ENCODE data around the gene CYP2D6. TPM values are rescaled to one million over a fixed set of nuclear protein-coding genes. Genes with fewer than 3 reads are reported as not detected.

CYP2D6 gene
- total and polyA plus RNA-seq, 12 donors, result 0.20 to 16.2 (median 0.54) TPM; not detected in 3

- Histone ChIP-seq H3K27ac (no peak overlapping the region), H3K27me3 (no peaks in the 10 kb centered on the region), H3K9me3 (replicated peaks in 1 of 3) (no peaks in the 10 kb centered on the region), H3K4me3 (no peak overlapping the region), H3K4me1 (replicated peaks in 1 of 2) (no peaks in the 10 kb centered on the region), H3K36me3 (replicated peaks in 1 of 2) (no peaks in the 10 kb centered on the region)
- intact Hi-C loops (cut with DNase I), result loop anchor here in 1 of 2 donors (10.0 kb wide), 1 partner anchor 122 kb away; no protein-coding TSS in a partner anchor
- TF ChIP-seq CTCF (IDR thresholded peaks at IDR 0.05) (no peak), POLR2A (IDR thresholded peaks at IDR 0.05) (no peak)
- DNase-seq, result no peak
- WGBS, 4 donors, result 82 to 90% (median 88%) methylated on average over 5 of the region's 5 CpGs
These were observed 26.0 kb upstream of the CYP2D6 start for GRCh38 chr22:42156598-42156997.

DNA sequence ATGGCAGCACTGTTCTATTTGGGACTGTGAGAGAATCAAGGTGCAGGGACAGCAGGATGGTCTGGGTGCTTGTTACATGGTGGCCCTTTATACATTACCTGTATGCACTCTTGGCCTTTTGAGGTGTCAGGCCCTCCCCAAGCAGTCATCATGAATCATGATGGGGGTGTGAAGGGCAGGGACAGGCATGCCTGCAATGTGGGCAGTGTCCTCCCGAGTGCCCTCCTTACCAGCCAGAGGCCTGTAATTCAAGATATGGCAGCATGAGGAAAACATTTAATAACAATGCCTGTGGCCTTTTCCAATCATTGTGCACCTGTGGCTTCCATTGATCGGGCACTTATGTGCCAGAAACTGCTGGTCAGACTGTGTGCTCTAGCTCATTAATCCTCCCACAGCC is 25.5 kb upstream of the CYP2D6 start:
- Histone ChIP-seq H3K4me3 (no peak overlapping the region), H3K9me3 (replicated peaks in 1 of 3) (no peaks in the 10 kb centered on the region), H3K27me3 (no peaks in the 10 kb centered on the region), H3K4me1 (replicated peaks in 1 of 2) (no peaks in the 10 kb centered on the region), H3K36me3 (replicated peaks in 1 of 2) (no peaks in the 10 kb centered on the region), H3K27ac (no peak overlapping the region)
- intact Hi-C loops (cut with DNase I), result loop anchor here in 1 of 2 donors (10.0 kb wide), 1 partner anchor 121 kb away; no protein-coding TSS in a partner anchor
- 80 to 94% (median 81%) methylated on average over 2 of the region's 2 CpGs for WGBS, 4 donors
- no peak for TF ChIP-seq POLR2A (IDR thresholded peaks at IDR 0.05)
- TF ChIP-seq CTCF (IDR thresholded peaks at IDR 0.05), result no peak
- no peak for DNase-seq

DNA sequence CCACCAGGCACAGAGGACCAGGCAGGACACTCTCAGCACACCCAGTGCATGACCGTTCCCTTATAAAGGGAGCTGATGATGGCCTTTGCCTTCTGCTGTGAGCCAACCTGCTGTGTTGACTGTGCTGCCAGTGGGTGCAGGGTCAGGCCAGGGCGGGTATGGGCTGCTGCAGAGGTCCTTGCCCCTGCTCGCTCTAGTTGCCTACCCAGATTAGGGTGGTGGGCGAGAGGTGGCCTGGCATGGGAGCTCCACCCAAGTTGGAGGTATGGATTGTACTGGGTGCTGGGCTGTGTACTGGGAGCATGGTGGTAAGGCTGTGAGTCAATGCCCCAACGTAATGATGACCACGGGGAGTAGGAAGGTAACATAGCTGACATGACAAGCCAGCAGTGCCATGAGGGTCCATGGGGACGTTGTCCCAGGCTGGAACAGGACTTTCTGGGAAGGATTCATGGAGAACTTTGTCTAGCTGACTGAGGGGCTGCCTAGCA is 24.5 kb upstream of the CYP2D6 start:
- 89 to 96% (median 93%) methylated on average over 3 to 7 of the region's 7 CpGs for WGBS, 4 donors
- H3K27me3 ChIP-seq, result no peaks in the 10 kb centered on the region

More for the DNA sequence above, 24.5 kb upstream of the CYP2D6 start:
- DNase-seq, result no peak
- Histone ChIP-seq H3K9me3 (replicated peaks in 1 of 3) (no peaks in the 10 kb centered on the region), H3K36me3 (replicated peaks in 1 of 2) (no peaks in the 10 kb centered on the region), H3K4me3 (no peak overlapping the region), H3K4me1 (replicated peaks in 1 of 2) (no peaks in the 10 kb centered on the region), H3K27ac (no peak overlapping the region)
- intact Hi-C loops (cut with DNase I), result loop anchor here in 1 of 2 donors (10.0 kb wide), 1 partner anchor 120 kb away; no protein-coding TSS in a partner anchor
- TF ChIP-seq CTCF (IDR thresholded peaks at IDR 0.05) (no peak), POLR2A (IDR thresholded peaks at IDR 0.05) (no peak)
